ENCODE data around the gene PTPRM.
"Not testable (repeated sequence)": the region's sequence is repeated elsewhere in the genome, so short reads cannot be mapped to it uniquely, and the experiment has no call there.

Gene PTPRM

DNA sequence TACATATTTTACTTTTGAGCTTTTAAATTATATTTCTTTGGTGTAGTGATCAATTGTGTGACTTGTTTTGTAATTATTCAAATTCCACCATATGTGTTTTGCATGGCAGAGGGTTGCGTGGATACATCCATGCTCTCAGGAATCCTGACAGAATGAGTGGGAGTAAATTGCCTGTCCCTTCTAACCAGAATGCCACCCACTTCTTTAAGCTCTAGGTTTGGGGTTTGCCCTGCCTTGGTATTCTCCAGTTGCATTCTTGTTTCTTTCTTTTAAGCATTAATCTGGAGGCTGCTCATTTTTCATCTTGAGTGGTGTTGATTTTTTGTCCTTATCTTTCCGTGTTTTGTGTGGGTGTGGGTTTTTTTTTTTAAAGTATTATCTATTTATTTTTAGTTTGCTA is 360.0 kb downstream of the PTPRM start:
- DNase-seq (ENCODE audit: low read depth in 2 of 3, low spot score in 1 of 3): no peak

DNA sequence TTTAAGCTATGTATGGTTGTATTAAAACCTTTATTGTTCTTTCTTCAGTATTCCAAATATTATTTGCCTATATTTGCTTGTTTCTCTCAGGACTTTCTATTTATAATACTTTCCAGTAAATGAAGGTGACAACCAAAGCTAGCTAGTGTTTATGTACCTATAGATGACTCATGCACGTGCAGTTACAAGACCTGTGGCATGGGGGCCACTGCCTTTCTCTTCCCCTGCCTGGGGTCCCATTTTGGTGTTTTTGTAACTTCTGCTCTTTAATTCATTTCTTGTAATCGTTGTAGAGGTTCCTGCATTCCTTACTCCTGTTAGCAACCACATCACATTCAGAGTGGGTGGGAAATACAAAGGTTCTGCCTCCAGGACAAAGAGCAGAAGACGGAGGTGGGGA is 364.6 kb downstream of the PTPRM start:
- no peak for DNase-seq (ENCODE audit: low read depth in 2 of 3, low spot score in 1 of 3)

DNA sequence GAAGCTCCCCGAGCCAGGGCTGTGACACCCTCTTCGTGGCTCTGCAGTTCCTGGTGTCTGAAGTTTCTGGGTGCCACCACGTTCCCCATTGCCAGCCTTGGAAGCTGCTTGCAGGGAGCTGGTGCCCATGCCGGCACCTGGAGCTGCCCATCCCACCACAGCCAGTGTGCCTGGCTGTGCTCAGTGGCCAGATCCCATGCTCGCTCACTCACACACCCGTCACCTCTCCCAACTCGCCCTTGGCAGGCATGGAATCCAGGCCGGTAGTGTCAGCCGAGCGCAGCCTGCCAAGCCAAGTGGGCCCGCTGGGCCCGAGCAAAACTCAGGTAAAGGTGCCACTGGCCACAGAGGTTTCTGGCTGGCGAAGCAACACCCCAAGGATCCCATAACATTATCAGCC is 370.2 kb downstream of the PTPRM start:
- no peak for DNase-seq (ENCODE audit: low read depth in 2 of 3, low spot score in 1 of 3)

DNA sequence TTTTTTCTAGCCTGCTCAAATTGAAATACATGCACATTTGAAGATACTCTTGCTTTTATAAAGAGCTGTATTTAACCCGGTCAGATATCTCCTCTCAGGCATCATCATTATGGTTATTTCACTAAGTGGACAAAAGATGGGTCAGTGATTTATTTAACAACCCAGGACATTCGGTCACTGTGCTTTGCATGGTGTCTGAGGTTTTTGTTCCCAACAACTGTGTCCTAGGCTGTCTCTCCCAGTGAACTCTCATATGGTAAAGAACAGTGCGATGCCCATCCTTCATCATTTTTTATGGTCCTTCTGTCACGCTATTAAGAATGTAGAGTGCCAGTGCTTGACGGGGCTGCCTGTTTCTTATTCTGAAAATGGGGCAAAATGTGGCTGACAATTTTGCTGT is 372.4 kb downstream of the PTPRM start:
- no peak for DNase-seq (ENCODE audit: low read depth in 2 of 3, low spot score in 1 of 3)

DNA sequence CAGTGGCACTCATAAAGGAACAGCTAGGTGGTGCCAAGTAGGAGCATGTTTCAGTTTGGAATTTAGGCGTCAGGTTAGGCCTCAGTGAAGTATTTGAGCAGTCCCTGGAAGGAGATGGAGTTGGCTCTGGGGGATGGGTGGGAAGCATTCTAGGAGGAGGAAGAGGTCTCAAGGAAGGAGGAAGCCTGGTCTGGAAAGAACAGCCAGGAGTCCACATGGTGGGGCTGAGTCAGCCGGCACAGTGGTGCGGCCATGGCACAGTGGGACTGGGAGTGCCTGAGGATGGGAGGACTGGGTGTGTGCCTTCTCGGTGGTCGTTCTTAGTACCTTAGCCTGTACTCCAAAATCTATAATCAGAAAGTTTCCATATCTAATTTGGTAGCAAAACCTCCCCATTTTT is 373.3 kb downstream of the PTPRM start:
- DNase-seq (ENCODE audit: low read depth in 2 of 3, low spot score in 1 of 3): no peak

DNA sequence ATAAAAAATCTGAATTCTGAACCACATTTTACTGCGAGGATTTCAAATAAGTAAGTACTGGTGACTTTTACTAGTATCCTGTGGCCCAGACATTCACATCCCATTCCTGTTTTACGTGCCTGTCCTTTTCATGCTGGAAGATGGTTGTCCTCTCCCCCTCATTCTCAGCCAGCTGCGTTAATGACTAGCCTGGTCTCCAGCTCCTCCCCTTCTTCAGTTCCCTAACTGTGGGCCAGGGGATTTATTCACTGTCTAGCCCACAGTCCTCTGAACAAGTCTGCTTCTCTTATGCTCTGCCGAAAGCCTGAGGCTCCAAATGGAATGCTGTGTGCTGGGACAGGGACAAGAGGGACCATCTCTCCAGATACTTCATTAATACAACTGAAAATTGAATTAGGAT is 373.9 kb downstream of the PTPRM start:
- DNase-seq (ENCODE audit: low read depth in 2 of 3, low spot score in 1 of 3): no peak

DNA sequence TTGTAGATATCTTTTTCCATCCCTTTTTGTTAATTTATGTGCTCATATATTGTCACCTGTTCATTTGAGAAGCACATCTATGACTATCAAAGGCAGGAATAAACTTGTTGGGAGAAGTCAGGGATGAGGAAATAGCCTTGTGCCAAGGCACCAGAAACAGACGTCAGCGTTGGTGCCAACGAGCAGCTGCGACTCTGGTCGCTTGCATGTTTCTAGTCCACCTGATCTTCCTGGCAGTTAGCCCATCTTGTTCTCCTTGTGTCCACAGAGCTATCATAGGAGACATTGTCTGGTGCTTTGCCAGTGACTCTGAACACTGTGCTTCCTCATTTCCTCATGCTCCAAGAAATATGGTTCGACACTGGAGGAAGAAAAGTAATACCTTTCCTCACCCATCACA is 374.4 kb downstream of the PTPRM start:
- DNase-seq (ENCODE audit: low read depth in 2 of 3, low spot score in 1 of 3): no peak

DNA sequence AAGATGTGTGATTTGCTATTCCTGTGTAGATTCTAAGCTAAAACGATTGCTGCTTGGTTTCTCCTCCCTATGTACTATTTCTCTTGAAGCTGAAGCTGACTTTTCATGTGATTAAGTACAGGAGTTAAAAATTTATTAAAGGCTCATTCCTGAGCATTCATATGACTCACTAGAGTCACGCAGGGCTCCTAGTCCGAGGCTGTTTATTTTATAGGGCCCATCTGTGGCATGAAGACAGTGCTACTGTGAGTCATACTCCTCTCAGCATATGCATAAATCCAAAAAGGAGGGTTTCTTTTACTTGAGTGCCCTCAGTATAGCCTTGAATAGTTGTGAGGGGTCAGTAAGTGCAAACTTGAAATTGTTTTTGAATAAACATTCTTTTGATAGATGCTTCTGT is 378.8 kb downstream of the PTPRM start:
- DNase-seq (ENCODE audit: low read depth in 2 of 3, low spot score in 1 of 3): no peak

DNA sequence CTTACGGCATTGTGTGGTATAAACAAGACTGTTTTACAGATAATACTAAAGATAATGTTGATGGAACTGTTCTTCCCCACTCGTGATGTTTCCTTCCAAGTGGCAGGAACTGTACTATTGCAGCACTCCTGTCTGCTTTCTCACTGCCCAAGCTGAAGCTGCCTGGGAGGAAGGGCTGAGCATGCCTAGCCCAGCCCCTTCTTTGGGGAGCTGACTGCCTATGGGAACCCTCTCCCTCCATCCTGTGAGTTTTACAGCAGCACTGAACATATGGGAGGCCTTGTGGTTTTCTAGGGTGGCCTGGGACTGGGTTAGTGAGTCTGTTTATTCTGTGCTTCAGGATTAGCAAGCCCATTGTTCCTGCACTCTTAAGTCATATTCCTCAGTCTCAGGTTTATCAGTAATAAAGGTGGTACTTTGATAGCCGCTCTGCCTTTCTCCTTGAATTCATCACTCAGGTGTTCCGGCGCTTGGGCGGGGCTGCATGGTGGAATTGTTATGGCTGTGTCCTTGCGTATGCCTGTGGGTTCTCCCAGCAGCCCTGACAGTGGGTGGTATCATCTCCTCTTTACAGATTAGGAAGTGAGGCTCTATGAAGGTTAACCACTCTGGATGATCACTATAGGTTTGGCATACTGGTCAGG is 379.7 kb downstream of the PTPRM start:
- DNase-seq (ENCODE audit: low read depth in 2 of 3, low spot score in 1 of 3): no peak

DNA sequence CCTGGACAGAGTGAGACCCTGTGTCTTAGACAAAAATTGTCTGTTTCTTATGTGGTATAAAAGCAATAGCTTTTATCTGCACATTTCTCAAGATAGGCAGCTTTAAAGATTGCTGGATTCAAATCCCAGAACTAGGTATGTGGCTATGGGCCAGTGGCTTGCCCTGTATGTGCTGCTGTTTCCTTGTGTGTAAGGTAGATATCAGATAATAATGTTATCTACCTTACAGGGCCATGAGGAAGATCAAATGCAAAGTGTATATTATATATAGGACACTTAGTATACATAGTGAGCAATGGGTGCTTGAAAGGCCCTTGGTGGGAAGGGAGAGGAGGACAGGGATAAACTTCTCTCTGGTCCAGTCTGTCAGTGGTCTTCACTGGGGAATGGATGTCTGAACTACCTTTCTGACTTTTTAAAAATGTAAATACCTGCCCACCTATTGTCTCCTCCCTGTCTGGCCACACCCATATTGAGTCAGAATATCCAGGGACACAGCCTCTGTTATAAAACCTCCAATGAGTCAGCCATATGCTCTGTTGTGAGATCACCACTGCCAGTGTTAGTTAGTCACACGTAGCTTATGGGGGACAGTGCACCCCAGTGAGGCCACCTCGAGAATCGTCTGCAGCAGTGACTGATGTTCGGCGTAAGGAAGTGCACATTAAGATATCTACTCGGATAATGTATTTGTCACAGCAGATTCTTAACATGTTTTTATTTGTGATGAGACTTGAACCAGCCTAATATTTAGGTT is 383.4 kb downstream of the PTPRM start:
- DNase-seq (ENCODE audit: low read depth in 2 of 3, low spot score in 1 of 3): peak in 1 of 3 donors; percentile 0

DNA sequence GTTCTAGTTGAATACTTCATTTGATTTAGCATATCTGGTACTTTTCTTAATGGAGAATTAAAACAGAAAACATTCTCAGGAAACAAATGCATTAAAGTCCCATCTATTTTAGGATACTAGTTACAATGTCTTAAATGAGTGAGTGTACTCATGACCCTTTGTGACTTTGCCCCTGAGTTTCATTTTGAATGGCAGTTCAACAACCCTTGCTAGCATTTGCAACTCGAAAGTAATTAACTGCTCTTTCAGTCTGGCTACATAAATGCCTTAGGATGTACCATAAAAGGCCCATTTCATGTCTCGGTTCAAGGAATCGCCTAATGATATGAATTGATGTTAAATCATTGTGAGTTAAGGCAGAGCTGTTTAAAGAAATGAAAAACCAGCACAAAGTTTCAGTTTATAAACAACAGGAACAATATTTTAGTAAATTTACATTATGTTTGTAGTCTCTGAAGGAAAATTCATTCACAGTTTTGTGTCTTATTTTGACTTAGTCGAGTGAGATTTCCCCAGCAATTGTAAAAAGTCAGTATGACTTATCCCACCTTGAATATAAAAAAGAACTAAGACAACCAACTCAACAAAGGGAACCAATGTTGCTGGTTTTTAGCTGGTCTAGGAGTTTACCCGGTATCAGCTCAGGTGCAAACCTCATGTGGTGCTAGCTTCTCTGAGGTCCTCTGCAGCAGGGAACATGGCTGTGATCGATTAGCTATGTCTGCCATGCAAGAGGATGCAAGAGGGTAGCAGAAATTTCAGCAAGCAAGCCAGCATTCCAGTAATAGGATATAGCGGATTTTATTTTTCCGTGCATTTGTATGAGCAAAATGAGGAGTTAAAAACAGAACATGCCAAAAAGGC is 386.2 kb downstream of the PTPRM start:
- no peak for DNase-seq (ENCODE audit: low read depth in 2 of 3, low spot score in 1 of 3)

DNA sequence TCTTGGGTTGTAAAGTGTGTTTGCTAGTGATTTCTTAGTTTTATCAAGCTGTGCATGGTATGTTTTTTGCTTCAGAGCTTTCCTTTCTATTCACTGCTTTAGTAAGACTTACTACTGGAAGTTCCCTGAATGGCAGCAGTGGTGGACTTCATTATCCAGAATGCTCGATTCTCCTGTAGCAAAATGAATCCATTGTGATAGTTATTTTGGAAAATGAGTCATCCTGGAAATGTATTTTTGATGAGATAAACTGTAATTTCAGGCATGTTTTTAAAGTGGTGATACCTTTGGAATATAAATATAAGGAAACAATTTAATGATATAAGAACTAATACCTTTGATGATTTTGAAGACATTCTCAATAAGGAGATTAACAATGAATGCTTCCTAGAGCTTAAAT is 387.1 kb downstream of the PTPRM start:
- DNase-seq (ENCODE audit: low read depth in 2 of 3, low spot score in 1 of 3): no peak

DNA sequence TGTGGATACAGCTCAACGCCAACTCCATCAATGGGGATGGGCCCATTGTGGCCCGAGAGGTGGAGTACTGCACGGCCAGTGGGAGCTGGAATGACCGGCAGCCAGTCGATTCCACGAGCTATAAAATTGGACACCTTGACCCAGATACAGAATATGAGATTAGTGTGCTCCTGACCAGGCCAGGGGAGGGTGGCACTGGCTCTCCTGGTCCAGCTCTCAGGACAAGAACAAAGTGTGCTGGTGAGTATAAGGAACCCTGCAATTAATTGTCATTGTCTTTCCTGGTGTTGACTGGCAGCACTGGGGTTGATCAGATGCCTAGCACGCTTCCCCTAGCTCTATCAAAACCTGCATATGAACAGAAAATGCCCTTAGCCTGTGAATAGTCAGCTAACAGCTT is 388.1 kb downstream of the PTPRM start:
- no peak for DNase-seq (ENCODE audit: low read depth in 2 of 3, low spot score in 1 of 3)

DNA sequence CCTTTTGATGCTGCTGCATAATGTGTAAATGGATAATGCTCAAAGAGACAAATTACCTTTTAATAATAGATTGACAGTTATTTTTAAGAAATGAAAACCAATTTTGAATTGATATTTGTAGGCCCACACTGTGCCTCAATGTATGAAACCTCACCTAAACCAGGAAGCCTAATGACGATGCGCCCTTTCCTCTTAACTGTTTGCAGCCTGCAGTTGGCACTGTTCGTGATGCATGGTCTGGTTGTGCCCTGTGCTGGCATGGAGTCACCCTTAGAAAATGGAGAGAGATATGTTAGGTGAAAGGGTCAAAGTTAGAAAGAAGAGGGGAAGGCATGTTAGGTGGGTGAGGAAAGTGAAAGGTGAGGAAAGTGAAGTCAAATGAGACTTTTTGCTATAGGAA is 390.2 kb downstream of the PTPRM start:
- DNase-seq (ENCODE audit: low read depth in 2 of 3, low spot score in 1 of 3): no peak

DNA sequence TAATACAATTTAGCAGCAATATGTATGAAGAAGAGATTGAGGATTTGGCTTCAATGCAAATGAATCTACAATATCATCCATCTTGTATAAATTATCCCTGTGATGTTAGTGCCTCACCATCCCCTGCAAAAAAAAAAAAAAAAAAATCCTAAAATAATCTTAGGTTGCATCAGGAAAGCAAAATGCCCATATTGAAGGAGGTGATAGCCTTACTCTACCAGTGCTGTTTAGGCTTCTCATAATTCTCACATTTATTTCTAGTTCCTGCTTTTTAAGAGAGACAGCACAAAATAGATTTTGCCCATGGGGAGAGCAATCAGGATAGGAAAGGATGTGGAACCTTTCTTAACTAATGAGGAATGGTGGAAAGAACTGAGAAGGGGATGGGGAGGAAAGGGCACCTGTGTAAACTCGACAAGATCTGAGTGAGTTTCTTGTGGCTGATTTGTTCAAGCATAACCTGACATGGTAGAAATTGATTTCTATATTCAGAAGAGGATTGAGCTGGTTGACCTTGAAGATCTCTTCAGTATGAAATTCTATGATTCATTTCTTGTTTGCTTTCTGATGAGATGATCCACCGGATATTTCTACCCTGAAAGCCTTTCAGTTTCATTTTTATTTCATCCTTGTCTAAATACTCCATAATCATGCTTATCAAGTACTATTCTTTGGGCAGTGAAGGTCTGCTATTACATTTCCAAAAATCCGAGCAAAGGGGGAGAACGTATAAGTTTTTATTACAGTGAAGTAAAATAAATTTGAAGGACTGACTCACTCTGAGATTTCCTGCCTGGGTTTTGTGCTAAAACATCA is 391.2 kb downstream of the PTPRM start:
- no peak for DNase-seq (ENCODE audit: low read depth in 2 of 3, low spot score in 1 of 3)

DNA sequence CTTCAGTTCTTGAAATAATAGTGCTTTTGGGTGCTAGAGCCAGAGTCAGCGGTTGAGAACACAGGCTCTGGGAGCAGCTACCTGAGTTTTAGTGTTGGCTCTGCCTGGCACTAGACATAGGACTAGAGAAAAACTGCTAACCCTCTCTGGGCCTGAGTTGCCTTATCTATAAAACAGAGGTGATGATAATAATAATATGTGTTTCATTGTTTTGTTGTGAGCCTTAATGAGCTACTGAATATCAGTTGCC is 391.7 kb downstream of the PTPRM start:
- no peak for DNase-seq (ENCODE audit: low read depth in 2 of 3, low spot score in 1 of 3)

DNA sequence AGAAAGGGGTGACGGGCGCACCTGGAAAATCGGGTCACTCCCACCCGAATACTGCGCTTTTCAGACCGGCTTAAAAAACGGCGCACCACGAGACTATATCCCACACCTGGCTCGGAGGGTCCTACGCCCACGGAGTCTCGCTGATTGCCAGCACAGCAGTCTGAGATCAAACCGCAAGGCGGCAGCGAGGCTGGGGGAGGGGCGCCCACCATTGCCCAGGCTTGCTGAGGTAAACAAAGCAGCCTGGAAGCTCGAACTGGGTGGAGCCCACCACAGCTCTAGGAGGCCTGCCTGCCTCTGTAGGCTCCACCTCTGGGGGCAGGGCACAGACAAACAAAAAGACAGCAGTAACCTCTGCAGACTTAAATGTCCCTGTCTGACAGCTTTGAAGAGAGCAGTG is 399.6 kb downstream of the PTPRM start:
- DNase-seq (ENCODE audit: low read depth in 2 of 3, low spot score in 1 of 3): not testable (repeated sequence)

DNA sequence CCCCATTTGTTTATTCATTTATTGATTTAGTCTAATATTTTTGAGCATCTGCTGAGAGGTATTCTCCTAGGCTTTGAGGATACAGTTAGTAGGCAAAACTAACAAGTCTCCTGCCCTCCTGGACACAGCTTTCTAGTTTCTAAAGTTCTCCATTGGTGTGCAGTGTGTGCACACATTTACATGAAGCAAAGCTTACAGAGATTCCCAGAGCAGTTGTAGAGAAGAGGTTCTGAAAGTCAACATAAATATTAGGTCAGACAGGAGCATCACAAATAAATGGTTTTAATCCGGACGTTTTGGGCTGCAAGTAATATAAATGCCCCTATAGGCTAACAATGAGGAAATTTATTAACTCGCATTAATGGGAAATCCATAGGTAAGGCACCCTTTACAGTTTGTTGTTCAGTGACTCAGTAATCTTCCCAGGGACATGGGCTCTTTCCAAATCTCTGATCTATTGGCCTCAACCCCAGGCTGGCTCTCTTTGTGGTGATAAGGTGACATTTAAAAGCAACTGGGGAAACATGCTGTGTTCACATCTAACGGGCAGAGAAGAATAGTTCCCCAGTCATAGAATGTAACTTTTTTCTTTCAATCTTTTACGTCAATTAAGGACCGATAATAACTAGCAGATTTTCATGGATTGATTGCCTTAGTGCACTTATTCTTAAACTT is 407.2 kb downstream of the PTPRM start:
- no peak for DNase-seq (ENCODE audit: low read depth in 2 of 3, low spot score in 1 of 3)

DNA sequence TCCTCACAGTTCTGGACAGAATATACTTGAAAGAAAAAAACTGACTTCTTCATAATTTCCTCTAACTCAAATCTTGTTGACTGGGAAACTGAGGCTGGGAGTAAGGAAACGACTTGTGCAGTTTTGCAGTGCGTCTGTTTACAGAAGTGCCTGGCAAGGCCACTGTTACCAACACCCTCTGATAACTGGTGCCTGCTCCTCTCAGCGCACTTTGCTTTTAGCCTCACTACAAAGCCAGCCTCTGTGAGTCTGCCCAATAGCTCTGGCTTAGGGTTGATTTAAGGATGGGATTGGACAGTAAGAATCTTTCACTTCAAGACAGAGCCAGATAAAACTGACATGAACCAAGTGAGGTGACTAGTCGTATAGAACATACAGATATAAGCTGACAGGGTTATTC is 410.8 kb downstream of the PTPRM start:
- DNase-seq (ENCODE audit: low read depth in 2 of 3, low spot score in 1 of 3): no peak

DNA sequence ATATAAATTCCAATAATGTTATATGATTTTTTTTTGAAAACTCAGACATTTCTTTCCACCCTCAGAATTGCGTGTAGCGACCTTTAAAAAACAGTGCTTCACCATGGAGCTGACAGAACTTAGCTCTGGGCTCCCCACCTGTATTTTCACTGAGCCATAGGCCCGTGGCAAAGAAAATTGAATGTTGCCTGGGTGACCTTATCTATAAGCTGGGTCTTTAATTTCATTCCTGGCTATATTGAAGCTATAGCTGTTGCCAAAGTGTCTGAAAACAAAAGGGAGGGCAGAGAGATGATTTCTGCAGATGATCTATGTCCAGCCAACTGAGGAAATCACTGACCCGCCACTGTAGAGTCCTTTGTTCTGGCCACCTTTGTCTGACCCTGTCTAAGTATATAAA is 411.7 kb downstream of the PTPRM start:
- DNase-seq (ENCODE audit: low read depth in 2 of 3, low spot score in 1 of 3): no peak

DNA sequence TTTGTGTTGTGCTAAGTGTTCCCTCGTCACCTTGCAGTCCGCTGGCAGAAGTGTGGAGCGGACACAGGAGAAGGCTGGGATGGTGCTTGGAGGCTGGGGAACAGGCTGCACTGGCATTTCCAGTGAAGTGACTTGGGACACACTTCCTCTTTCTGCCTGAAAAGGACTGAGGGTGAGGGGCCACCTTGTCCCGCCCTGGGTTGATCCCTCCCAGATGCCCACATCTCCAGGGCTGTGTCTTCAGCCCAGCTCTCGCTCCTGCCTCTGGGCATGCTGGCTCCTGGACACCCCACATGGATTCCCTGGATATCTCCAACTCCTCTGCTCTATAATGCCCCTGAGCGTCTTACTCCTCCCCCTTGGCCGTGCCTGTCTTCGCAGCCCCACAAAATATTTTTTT is 412.6 kb downstream of the PTPRM start:
- no peak for DNase-seq (ENCODE audit: low read depth in 2 of 3, low spot score in 1 of 3)

All from stimulated activated CD4-positive, alpha-beta T cell treated with anti-CD3 and anti-CD28 coated beads, Interleukin-12 subunit alpha, Interleukin-12 subunit beta, amount 100 ng/mL, for 48 hours (primary cell).